CD14-positive monocyte (primary cell): ENCODE measurements around the gene TIAM2. TPM values are rescaled to one million over a fixed set of nuclear protein-coding genes. Genes with fewer than 3 reads are reported as not detected.

Experiments
- DNase-seq, 3 donors: peaks; one replicate each; pipeline ENCODE4 v3.0.0-alpha.2; 2011 to 2022
- H2AFZ ChIP-seq: 2 replicates; pipeline ENCODE4 v1.6.0; 2012; ENCODE audit warnings: mild to moderate bottlenecking, low read depth, low read length, inconsistent platforms; ENCODE audit not compliant: insufficient read depth, poor library complexity, severe bottlenecking
- H3K27ac ChIP-seq, 2 donors: 1 replicate in 1 of 2; 2 replicates in 1 of 2; pipeline ENCODE4 v1.5.1; 2012 to 2013; ENCODE audit warnings: low read length in 2 of 2, control low read depth in 1 of 2, inconsistent platforms in 1 of 2, low read depth in 1 of 2, mild to moderate bottlenecking in 1 of 2
- H3K27me3 ChIP-seq, 2 donors: one replicate each; pipeline versions ENCODE4 v1.6.0 to v1.6.1; 2011 to 2013; ENCODE audit warnings: low read length in 2 of 2; ENCODE audit not compliant: control insufficient read depth in 2 of 2, insufficient read depth in 2 of 2
- H3K36me3 ChIP-seq, 2 donors: replicated peaks in 1 of 2; 1 replicate in 1 of 2; 2 replicates in 1 of 2; pipeline versions ENCODE4 v1.5.1 to v1.6.1; 2012 to 2013; ENCODE audit warnings: low read length in 2 of 2, control low read depth in 1 of 2, inconsistent platforms in 1 of 2, mild to moderate bottlenecking in 1 of 2; ENCODE audit not compliant: insufficient read depth in 2 of 2, control insufficient read depth in 1 of 2
- H3K4me1 ChIP-seq, 2 donors: 1 replicate in 1 of 2; 2 replicates in 1 of 2; pipeline versions ENCODE4 v1.5.1 to v1.6.1; 2012 to 2013; ENCODE audit warnings: low read length in 2 of 2, control low read depth in 1 of 2, inconsistent platforms in 1 of 2, mild to moderate bottlenecking in 1 of 2, moderate library complexity in 1 of 2; ENCODE audit not compliant: insufficient read depth in 2 of 2, control insufficient read depth in 1 of 2
- H3K4me2 ChIP-seq: replicated peaks from 2 replicates; pipeline ENCODE3; 2012; ENCODE audit warnings: low read length, moderate library complexity, mild to moderate bottlenecking; ENCODE audit not compliant: poor library complexity, severe bottlenecking; ENCODE audit errors: extremely low read depth
- H3K4me3 ChIP-seq, 3 experiments: fragments of 200-600 bp in 1 of 3; sonication (generic) in 1 of 3; replicated peaks in 1 of 3; 1 replicate in 2 of 3; 2 replicates in 1 of 3; pipeline ENCODE4 v1.5.1; 2011 to 2013; ENCODE audit warnings: low read length in 3 of 3, mild to moderate bottlenecking in 3 of 3, control low read depth in 2 of 3, low read depth in 2 of 3, inconsistent platforms in 1 of 3, moderate library complexity in 1 of 3
- H3K79me2 ChIP-seq: 2 replicates; pipeline ENCODE4 v1.6.0; 2012; ENCODE audit warnings: mild to moderate bottlenecking, control low read depth, inconsistent platforms, low read length, moderate library complexity; ENCODE audit not compliant: insufficient read depth
- H3K9ac ChIP-seq: 2 replicates; pipeline ENCODE4 v1.6.0; 2017; ENCODE audit warnings: low read length, mild to moderate bottlenecking; ENCODE audit not compliant: insufficient read depth, poor library complexity, severe bottlenecking
- H3K9me3 ChIP-seq, 2 donors: replicated peaks in 1 of 2; 1 replicate in 1 of 2; 2 replicates in 1 of 2; pipeline versions ENCODE4 v1.5.1 to v1.6.1; 2012 to 2013; ENCODE audit warnings: low read length in 2 of 2, control low read depth in 1 of 2; ENCODE audit not compliant: control insufficient read depth in 1 of 2, insufficient read depth in 1 of 2
- H4K20me1 ChIP-seq: 2 replicates; pipeline ENCODE4 v1.6.0; 2012; ENCODE audit warnings: mild to moderate bottlenecking, low read length, control low read depth, moderate library complexity; ENCODE audit not compliant: insufficient read depth
- H3K27ac Mint-ChIP-seq, 7 donors: one replicate each; pipeline ENCODE4 v1.8.0; 2020; ENCODE audit warnings: mild to moderate bottlenecking in 7 of 7, mixed read lengths in 7 of 7, moderate library complexity in 6 of 7, inconsistent platforms in 2 of 7
- H3K27me3 Mint-ChIP-seq, 3 donors: one replicate each; pipeline ENCODE4 v1.8.0; 2021 to 2022; ENCODE audit warnings: low read depth in 3 of 3, mild to moderate bottlenecking in 3 of 3, mixed read lengths in 3 of 3, moderate library complexity in 3 of 3, inconsistent platforms in 1 of 3
- H3K36me3 Mint-ChIP-seq, 2 donors: one replicate each; pipeline ENCODE4 v1.8.0; 2020; ENCODE audit warnings: mixed read lengths in 2 of 2, inconsistent platforms in 1 of 2, mild to moderate bottlenecking in 1 of 2
- H3K4me1 Mint-ChIP-seq: one replicate; pipeline ENCODE4 v1.8.0; 2020; ENCODE audit warnings: mild to moderate bottlenecking, mixed read lengths
- H3K4me3 Mint-ChIP-seq, 2 donors: one replicate each; pipeline ENCODE4 v1.8.0; 2020; ENCODE audit warnings: mild to moderate bottlenecking in 2 of 2, mixed read lengths in 2 of 2, moderate library complexity in 1 of 2
- H3K9me3 Mint-ChIP-seq, 7 donors: one replicate each; pipeline ENCODE4 v1.8.0; 2020 to 2022; ENCODE audit warnings: mixed read lengths in 7 of 7, mild to moderate bottlenecking in 6 of 7, moderate library complexity in 6 of 7, inconsistent platforms in 2 of 7
- WGBS: methylation state at CpG from one replicate; pipeline ENCODE4 v1.1.5; 2013; ENCODE audit warnings: missing lambda C conversion rate; ENCODE audit not compliant: insufficient coverage; 5-methylcytosine and 5-hydroxymethylcytosine counted together
- intact Hi-C, 2 donors: fragments of 100-400 bp; cut with micrococcal nuclease; formaldehyde crosslinking; loops; one replicate each; pipeline versions ENCODE4 v1.15.0 to v1.15.1; 2023
- polyA plus RNA-seq, 3 donors: library from polyadenylated mRNA; depleted of rRNA in 1 of 3; unstranded in 2 of 3; stranded (reverse) in 1 of 3; fragments of 300-500 nt in 2 of 3; fragments of >200 nt in 1 of 3; fragmentation: Illumina TruSeq in 2 of 3; gene quantifications; 1 replicate in 2 of 3; 2 replicates in 1 of 3; pipeline ENCODE4 v1.2.3, GENCODE V29; 2012 to 2021
- TF ChIP-seq, protein P1 (sequence below): fragments of 200-600 bp; IDR thresholded peaks from one replicate; pipeline ENCODE4 v1.8.0; 2022; ENCODE audit warnings: antibody characterized with exemption, mild to moderate bottlenecking

TIAM2 gene
- polyA plus RNA-seq, 3 donors = 0.25 to 4.2 (median 0.67) TPM

DNA sequence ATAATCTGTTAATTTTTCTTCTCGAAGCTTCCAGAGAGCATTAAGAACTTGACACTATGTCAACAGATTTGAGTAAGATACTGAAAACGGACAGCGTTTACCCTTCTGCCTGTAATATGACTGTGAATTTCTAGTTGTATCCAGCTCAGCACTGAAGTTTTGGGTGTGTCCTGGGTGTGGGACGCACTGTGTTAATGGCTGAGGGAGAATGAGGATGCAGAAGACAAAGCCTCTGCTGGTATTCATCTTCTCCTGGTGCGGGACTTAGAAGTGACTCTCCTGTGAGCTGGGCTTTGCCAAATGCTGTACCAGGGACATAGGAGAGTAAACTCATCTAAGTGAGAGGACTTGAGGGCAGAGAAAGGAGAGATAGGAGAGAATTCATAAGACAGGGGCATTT lies 178.4 kb downstream of the TIAM2 start:
- Mint-ChIP-seq H3K27ac (no peak overlapping the region), H3K9me3 (peaks cover 0 to 2% (median 0%) of the 10 kb centered on the region in 7 donors), H3K4me1 (peaks cover 8% of the 10 kb centered on the region), H3K36me3 (no peaks in the 10 kb centered on the region), H3K4me3 (no peak overlapping the region), H3K27me3 (no peaks in the 10 kb centered on the region)
- Histone ChIP-seq H3K27me3 (no peaks in the 10 kb centered on the region), H3K4me3 (no peak overlapping the region), H3K9ac (no peak overlapping the region), H3K27ac (no peak overlapping the region), H3K36me3 (no peaks in the 10 kb centered on the region), H2AFZ (no peak overlapping the region), H3K4me1 (no peaks in the 10 kb centered on the region), H3K79me2 (no peaks in the 10 kb centered on the region), H3K4me2 (no peak overlapping the region), H3K9me3 (no peaks in the 10 kb centered on the region), H4K20me1 (no peaks in the 10 kb centered on the region)
- intact Hi-C loops = loop anchor here in 1 of 2 donors (5.0 to 10.0 kb wide), 2 partner anchors 89 to 249 kb away; partner anchors contain the start of gene CLDN20
- DNase-seq = no peak
- 94% methylated on average over 4 of the region's 5 CpGs for WGBS
- TF ChIP-seq, protein P1, sequence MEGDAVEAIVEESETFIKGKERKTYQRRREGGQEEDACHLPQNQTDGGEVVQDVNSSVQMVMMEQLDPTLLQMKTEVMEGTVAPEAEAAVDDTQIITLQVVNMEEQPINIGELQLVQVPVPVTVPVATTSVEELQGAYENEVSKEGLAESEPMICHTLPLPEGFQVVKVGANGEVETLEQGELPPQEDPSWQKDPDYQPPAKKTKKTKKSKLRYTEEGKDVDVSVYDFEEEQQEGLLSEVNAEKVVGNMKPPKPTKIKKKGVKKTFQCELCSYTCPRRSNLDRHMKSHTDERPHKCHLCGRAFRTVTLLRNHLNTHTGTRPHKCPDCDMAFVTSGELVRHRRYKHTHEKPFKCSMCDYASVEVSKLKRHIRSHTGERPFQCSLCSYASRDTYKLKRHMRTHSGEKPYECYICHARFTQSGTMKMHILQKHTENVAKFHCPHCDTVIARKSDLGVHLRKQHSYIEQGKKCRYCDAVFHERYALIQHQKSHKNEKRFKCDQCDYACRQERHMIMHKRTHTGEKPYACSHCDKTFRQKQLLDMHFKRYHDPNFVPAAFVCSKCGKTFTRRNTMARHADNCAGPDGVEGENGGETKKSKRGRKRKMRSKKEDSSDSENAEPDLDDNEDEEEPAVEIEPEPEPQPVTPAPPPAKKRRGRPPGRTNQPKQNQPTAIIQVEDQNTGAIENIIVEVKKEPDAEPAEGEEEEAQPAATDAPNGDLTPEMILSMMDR = no peak

DNA sequence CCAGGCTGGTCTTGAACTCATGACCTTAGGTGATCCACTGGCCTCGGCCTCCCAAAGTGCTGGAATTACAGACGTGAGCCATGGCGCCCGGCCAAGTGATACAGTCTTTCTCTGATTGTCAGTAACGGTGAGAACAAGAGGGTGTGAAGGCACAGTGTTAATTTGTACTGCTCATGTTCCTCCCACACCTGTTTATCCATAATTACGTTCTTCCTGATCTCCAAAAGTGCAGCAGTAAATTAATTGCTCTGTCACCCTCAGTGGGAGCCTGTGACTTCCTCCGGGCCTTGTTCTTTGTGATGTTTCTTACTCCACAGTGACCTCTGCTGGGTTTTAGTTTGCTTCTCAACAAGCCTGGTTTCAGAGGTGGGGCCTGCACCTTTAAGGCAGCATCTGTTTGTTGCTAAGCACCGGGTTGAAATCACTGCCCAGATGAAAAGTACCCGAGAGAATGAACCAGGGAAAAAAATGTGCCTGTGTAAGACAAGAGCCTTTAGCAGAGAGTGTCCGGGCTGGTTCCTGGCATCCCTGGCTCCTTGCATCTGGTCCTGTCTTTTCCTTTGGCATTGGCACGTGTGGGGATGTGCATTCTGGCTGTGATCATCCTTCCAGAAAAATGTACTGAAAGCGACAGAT lies 179.6 kb downstream of the TIAM2 start:
- Histone ChIP-seq H3K9ac (no peak overlapping the region), H3K79me2 (no peaks in the 10 kb centered on the region), H3K4me3 (no peak overlapping the region), H3K27me3 (no peaks in the 10 kb centered on the region), H4K20me1 (no peaks in the 10 kb centered on the region), H3K36me3 (no peaks in the 10 kb centered on the region), H2AFZ (no peak overlapping the region), H3K4me1 (no peaks in the 10 kb centered on the region), H3K4me2 (no peak overlapping the region), H3K27ac (no peak overlapping the region), H3K9me3 (no peaks in the 10 kb centered on the region)
- DNase-seq = peak; percentile 18 to 44 (median 33)
- Mint-ChIP-seq H3K4me3 (no peak overlapping the region), H3K27ac (peak overlapping the region in 3 of 7 donors; percentile 15 to 42 (median 25)), H3K9me3 (no peaks in the 10 kb centered on the region), H3K4me1 (peaks cover 8% of the 10 kb centered on the region), H3K36me3 (no peaks in the 10 kb centered on the region), H3K27me3 (no peaks in the 10 kb centered on the region)
- intact Hi-C loops = loop anchor here (5.0 to 10.0 kb wide), 3 partner anchors 73 to 250 kb away; partner anchors contain the start of gene CLDN20 (in 1 of the 2)
- WGBS = 43% methylated on average over 7 of the region's 12 CpGs
- TF ChIP-seq, protein P1 = peak; percentile 50
